NCI-H446 treated with DMSO at 0.1 percent for 48 hours (cell line): ENCODE results near the gene F8.

Source experiments
- DNase-seq: peaks from one replicate; lab custom pipeline; 2025; lab: John Stamatoyannopoulos, UW

F8 gene

DNA sequence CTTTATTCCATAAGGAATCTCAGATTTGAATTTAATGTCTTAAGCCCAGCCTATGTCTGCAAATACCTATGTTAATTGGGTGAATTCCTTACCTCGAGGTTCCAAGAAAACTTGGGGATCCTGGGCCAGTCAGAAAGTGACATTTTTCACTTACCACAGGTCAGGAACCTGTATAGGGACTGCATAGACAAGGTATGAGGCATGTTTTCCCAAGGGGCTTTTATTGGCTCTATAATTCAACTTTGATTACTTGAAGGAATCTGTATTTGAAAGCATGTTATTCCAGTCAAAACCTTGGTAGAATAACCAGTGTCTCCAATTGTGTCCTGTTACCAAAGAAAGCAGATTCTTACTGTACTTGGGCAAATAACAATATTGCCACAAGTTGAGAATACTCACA lies 208.7 kb downstream of the F8 start:
- DNase-seq, result no peak

DNA sequence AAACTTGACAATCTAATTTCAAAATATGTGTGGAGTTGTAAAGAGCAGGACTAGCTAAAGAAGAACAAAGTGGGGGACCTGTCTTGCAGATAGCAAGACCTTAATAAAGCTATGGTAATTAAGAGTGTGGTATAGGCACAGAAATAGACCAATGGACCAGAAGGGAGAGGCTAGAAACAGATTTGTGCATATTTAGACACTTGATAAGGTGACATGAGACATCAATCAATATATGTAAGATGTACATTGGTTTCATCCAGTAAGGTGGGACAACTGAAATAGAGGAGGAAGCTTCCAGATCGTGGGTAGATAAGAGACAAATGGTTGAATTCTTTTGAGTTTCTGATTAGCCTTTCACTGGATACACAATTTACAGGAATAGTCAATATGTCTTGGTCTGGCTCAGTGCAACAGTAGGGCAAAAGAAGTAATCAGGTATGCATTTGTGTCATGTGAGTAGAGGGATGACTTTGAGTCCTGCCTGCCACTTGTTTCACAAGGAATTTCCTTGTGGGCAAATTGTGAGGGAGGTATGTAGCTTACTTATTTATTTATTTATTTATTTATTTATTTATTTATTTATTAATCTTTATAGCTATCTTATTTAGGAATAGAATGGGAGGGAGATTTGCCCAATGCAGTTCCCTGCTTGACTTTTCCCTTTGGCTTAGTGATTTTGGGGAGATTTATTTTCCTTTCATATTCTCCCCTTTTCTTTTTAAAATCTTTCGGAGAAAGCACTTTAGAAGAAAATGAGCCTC lies 210.0 kb downstream of the F8 start:
- no peak for DNase-seq

DNA sequence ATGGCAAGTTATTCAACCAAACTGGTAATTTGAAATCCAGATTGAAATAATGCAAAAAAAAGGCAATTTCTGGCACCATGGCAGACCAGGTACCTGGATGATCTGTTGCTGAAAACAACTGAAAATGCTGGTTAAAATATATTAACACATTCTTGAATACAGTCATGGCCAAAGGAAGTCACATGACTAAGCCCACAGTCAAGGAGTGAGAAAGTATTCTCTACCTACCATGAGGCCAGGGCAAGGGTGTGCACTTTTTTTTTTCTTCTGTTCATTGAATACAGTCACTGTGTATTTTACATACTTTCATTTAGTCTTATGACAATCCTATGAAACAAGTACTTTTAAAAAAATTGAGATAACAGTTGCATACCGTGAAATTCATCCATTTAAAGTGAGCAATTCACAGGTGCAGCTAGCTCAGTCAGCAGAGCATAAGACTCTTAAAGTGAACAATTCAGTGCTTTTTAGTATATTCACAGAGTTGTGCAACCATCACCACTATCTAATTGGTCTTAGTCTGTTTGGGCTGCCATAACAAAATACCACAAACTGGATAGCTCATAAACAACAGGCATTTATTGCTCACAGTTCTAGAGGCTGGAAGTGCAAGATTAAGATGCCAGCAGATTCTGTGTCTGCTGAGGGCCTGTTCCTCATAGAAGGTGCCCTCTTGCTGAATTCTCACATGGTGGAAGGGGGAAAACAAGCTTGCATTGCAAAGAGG lies 212.4 kb downstream of the F8 start:
- no peak for DNase-seq

DNA sequence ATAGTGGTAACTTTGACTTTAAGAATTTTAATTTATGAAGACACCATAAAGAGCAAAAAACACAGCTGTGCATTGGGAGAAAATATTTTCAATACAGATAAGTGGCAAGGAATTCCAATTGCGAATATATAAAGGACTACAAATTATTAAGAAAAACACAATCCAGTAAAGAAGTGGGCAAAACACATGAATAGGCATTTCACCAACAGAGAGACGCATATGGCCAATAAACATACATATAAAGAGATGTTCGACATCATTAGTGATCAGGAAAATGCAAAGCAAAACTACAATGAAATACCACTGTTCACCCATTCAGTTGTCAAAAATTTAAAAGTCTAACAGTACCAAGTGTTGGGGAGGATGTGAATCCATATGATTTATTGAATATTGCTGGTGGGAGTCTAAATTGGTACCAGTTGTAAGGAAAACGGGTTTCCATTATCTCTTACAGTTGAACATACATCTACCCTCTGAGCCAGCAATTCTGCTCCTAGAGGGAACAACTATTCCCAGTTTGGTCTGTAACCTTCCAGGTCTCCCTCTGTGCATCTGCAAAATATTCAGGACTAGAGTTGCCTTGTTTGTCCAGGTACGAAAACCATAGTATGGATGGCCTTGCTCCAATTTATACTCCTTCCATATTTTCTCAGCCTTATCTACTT lies 215.6 kb downstream of the F8 start:
- no peak for DNase-seq

DNA sequence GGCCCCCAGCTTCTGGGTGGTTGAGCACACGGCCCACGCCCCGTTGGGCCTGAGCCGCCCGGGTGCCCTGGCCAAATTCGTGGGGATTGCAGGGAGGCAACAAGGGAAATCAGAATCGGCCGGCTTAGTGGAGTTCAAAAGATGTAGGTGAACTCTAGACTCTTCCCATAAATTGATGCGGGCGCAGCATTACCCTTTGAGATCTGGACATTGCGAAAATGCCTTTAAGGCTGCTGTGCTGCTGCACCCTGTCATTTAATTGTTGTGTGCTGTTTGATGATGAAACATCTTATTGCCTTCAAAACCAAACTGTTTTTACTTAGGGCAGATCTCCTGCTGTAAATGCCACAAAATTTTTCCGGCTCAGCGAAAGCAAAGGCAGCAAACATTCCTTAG lies 216.8 kb downstream of the F8 start:
- no peak for DNase-seq

DNA sequence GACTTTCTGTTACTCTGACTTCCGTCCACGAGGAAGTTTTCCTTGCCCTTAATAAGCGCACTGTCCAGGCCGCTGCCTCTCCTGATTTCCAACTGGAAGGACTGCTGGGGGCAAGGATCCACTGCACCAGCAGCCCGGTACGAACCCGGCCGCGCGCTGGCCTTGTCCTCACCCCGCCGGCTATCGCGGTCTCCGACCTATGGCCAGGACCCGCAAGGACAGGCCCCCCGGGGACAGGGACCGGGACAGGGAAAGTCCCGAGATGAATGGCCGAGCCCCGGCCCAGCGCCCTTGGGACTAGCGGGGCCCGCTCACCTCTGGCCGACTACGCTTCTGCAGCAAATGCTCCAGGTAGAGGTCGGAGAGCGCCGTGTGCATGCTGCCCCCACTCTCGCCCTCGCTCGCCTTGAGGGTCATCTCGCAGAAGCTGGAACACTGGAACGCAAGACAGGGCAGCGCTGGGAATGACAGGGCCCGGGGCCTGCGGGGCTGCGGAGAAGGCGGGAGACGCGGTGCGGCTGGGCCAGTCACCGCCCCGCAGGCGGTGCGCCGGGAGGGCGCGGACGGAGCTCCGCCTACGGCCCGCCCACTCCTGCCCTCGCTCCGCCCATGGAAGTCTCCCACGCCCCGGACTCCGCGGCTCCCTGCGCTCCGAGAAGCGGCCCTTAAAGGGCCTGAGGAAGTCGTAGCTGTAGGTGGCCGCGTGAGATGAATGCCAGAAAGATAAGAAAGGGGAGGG lies 217.4 kb downstream of the F8 start, which contains the start of gene MPP1:
TSS of gene MPP1 (minus strand) at position 529 of the 739 bp plus-strand sequence. CDS start at position 417, 112 bp downstream.
- no peak for DNase-seq

DNA sequence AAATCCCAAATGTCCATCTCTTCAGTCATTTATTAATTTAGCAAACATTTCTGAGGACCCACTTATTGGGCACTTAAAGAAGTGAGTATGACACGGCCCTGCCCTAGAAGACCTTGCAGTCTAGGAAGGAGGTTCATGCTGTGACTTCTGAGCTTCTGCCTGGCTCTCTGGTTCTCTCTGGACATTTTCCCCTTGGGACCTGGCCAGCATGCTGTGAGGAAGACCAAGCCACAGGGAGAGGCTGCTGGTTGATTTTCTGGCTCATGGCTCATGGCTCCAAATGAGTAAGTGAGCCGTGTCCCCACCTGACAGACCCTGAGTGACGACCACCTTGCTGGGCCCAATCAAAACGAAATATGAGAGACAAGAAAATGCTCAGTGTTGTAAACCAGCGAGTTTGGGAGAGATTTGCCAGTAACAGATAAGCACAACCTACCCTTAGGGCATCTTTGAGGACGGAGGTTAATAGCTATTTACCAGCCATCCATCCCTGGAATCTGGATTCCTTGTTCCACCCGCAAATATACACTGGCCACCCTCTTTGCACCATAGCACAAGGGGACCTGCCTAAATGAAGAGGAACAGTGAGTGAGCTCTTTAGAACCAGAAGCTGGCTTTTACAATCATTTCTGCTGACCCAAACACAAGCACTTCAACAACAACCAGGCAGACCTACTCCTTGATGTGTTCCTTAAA lies 218.1 kb downstream of the F8 start:
- DNase-seq, result no peak

DNA sequence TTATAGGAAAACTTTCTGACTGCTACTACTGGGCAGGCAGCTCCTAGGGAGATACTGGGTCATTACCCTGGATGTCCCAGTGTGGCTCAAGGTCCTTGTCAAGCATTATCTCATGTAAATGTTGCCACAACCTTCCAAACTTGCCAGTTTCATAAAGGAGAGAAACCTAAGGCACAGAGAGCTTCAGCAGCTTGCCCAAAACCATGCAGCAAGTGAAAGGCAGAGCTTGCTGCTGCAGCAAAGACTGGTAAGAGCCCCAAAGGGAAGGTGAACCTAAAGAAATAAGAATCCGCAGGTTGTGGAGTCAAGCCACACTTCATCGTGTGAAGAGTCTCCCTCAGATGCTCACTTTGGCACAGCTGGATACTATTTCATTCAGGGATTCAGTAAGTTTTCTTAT lies 219.6 kb downstream of the F8 start:
- no peak for DNase-seq

DNA sequence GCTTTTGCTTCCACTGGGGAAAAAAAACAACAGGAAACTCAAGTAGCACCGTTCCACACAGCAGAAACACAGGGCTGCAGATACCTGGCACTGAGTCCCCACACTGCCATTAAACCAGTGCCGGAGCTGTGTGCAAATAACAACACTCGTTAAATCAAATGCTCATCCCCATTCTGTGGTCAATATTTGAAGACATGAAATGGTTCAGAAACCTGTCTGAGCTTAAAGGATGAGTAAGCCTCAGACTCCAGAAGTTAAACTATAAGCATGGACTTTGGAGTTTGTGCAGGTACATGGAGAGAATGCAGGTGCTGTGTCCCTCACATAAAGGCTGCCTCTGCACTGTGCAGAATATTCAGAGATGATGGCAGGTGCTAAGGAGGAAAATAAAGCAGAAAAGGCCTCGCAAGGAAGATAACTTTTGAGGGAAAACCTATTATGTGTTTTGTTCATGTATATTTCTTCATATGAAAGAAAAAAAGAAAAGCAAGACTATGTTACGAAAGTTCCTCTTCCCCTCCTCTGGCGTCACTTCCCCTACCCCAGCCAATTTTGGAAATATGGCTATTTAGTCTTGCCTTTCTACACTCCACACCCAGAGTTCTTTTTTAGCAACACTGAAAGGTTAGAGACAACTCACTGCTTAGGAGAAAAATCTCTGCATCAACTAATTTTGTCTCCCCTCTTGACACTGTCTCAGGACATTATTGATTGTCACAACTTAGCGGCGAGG lies 221.9 kb downstream of the F8 start:
- no peak for DNase-seq

DNA sequence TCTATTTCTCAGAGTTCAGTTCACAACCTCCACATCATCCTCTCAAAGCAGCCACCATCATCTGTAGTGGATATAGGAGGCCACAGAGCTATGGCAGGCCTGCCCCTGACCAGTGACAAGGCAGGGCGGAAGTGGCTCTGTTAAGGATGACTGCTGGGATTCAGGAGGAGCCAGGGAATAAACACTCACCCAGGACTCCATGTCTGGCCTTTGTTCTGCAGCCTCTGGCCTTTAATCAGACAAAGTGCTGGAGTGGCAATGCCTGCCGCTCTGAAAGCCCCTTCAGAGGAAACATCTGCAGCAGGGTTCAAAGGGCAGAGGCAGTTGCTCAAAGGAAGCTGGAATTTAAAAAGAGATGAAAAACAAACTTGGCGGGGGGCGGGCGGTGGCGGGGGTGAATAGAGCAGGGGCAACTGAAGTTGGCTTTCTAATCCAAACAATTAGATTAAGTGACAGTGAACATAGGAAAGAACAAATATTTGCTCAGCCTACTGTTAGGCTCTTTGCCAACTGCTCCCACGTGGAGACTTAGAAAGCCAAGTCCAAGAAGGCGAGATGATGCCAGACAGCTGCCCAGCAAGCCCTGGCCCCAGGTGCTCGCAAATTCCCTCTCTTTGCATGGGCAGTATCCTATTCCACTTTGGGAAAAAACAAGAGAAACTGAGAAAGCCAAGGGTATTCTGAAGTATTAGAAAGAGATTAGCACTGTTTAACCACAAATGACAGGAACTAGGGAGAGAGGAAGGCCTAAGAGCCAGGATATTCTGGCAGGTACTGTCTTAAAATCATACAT lies 222.8 kb downstream of the F8 start:
- DNase-seq, result peak; percentile 1

DNA sequence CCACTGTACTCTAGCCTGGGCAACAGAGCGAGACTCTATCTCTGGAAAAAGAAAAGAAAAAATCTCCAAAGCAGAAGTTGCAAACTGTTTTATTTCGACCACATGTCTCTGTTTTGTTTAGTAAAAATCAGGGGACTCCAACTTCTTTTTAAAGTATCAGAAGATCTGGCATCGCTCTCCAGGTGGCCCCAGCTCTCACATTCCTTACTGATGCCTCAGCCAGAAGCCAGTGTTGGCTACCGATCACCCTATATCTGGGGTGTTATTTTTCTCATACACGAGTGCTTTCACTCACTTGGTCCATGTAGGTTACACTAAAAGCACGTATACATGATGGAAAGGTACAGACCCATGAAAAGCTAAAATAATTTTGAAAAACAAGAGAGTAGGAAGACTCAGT lies 225.5 kb downstream of the F8 start:
- DNase-seq, result no peak

DNA sequence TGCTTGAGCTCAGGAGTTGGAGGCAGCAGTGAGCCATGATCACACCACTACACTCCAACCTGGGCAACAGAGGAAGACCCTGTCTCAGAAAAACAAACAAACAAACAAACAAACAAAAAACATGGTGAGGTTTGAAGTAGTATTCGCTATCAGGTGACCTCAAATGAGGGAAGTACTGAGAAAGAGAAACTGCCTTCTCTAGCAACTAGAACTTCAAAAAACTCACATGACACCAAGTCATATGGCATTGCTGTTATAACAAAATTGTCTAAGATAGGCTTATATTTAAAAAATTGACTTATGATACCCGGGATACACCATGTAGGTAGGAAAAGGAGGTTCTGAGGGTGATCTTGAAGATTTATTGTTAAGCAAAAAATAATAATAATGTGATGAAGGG lies 227.5 kb downstream of the F8 start:
- DNase-seq, result no peak

DNA sequence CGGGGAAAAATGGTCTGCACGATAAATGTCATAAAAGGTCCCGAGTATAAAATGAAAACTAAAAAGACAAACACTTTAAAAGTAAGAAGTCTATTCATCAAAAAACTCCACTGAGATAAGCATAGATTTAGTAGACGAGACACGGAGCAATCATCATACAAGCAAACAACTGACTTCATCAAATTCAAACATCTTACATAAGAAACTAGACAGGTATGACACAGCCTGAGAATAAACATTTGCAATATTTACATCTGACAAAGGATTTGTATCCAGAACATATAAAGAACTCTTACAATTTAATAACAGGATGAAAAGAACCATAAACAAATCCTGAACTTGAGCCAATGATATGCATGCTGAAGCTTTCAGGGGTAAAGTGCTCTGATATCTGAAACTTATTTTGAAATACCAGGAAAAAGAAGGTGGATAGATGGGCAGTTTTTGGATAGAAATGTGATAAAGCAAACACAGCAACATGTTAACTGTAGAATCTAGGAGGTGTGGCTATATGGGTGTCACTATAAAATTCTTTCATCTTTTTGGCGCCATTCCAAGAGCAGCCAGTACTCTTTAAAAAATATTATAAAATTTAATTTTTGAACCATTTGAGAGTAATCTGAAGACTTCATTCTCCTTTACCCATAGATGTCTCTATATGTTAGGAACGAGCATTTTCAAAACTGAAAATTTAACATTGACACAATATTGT lies 229.3 kb downstream of the F8 start:
- no peak for DNase-seq

DNA sequence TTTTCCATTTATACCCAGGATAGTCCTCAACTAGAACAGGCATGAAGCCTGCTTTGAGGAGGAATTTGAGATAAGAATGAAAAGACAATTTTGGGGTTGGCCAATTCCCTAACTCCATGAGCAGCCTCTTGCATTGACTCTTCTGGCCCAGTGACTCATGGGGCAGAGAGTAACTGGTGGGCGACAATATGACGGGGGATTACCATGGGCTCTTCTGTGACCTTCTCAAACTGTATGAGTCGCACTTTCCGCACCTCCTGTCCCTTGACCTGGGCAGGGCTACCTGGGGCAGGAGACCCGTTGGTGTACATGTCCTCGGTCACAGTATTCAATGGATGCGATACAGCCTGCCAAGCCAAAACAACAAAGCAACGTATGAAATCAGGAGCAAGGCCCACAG lies 230.6 kb downstream of the F8 start:
- no peak for DNase-seq

DNA sequence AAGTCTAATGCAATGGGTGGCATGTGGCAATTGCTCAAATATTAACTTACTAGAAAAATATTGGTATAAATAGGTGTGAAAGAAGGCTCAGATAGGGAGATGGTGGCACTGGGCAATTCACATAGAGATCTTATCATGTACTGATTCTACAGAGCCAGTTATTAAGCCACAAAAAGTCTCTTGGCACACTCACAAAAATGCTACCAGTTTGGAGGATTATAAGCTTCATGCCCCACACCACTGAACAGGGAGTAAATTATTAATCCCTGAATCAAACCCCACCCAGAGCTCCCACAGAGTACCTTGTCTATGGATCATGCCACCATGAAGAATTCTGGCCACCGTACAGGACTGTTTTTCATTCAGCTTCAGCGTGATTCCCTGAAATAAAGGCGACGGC lies 231.1 kb downstream of the F8 start:
- DNase-seq, result no peak
